HEK293 (cell line): ENCODE data around the gene DGAT2L6.

Experiments
- CTCF ChIA-PET: fragments of 350-600 bp; formaldehyde crosslinking; extraction: SDS; loops from one replicate; lab custom pipeline; 2021; ENCODE audit warnings: antibody characterized with exemption; lab: Yijun Ruan, JAX
- POLR2A ChIA-PET: fragments of 300-600 bp; formaldehyde crosslinking; extraction: SDS; loops from one replicate; lab custom pipeline; 2020; ENCODE audit warnings: antibody characterized with exemption, inconsistent platforms; lab: Yijun Ruan, JAX
- H3K27ac ChIP-seq: fragments of 200-500 bp; sonication (Bioruptor generic); 2 replicates; pipeline ENCODE4 v1.5.1; 2014; ENCODE audit warnings: low read depth, low read length, control low read depth, inconsistent platforms; ENCODE audit errors: extremely low read depth
- H3K36me3 ChIP-seq, 2 experiments: fragments of 200-500 bp in 1 of 2; sonication (Bioruptor generic) in 1 of 2; 1 replicate in 1 of 2; 2 replicates in 1 of 2; pipeline ENCODE4 v1.5.1; 2014 to 2017; ENCODE audit warnings: inconsistent platforms in 2 of 2, low read length in 2 of 2; ENCODE audit not compliant: control insufficient read depth in 2 of 2, insufficient read depth in 1 of 2
- H3K4me1 ChIP-seq: fragments of 200-500 bp; sonication (Bioruptor generic); 2 replicates; pipeline ENCODE4 v1.5.1; 2014; ENCODE audit warnings: mild to moderate bottlenecking, low read length, inconsistent platforms; ENCODE audit not compliant: control insufficient read depth, insufficient read depth
- H3K4me3 ChIP-seq: 2 replicates; pipeline ENCODE4 v1.5.1; 2011; ENCODE audit warnings: low read depth, mild to moderate bottlenecking, control low read depth, low read length, moderate library complexity
- H3K9me3 ChIP-seq: fragments of 200-500 bp; sonication (Bioruptor generic); 2 replicates; pipeline ENCODE4 v1.5.1; 2014; ENCODE audit warnings: low read depth, low read length, inconsistent platforms; ENCODE audit not compliant: control insufficient read depth, insufficient read depth
- ATF2 ChIP-seq: fragments of 450-650 bp; formaldehyde crosslinking; IDR thresholded peaks from 2 replicates; pipeline ENCODE4 v1.5.1; 2016; ENCODE audit warnings: missing biosample characterization, missing genetic modification characterization, low read depth
- GFI1B ChIP-seq: fragments of 450-650 bp; formaldehyde crosslinking; IDR thresholded peaks from 2 replicates; pipeline ENCODE4 v1.5.1; 2016; ENCODE audit warnings: missing biosample characterization, missing genetic modification characterization
- PRDM2 ChIP-seq: fragments of 450-650 bp; formaldehyde crosslinking; IDR thresholded peaks from 2 replicates; pipeline ENCODE4 v1.5.1; 2016; ENCODE audit warnings: missing biosample characterization, missing genetic modification characterization, borderline replicate concordance
- SCRT1 ChIP-seq: fragments of 450-650 bp; formaldehyde crosslinking; IDR thresholded peaks from 2 replicates; pipeline ENCODE4 v1.5.1; 2016; ENCODE audit warnings: missing biosample characterization, missing genetic modification characterization, borderline replicate concordance
- SP3 ChIP-seq: fragments of 450-650 bp; formaldehyde crosslinking; IDR thresholded peaks from 2 replicates; pipeline ENCODE4 v1.5.1; 2016; ENCODE audit warnings: missing biosample characterization, missing genetic modification characterization
- ZBTB21 ChIP-seq: fragments of 450-650 bp; formaldehyde crosslinking; IDR thresholded peaks from 2 replicates; pipeline ENCODE4 v1.5.1; 2017; ENCODE audit warnings: missing biosample characterization, missing genetic modification characterization
- ZFP41 ChIP-seq: fragments of 450-650 bp; formaldehyde crosslinking; IDR thresholded peaks from 2 replicates; pipeline ENCODE4 v1.5.1; 2016; ENCODE audit warnings: missing biosample characterization, missing genetic modification characterization, borderline replicate concordance
- ZNF121 ChIP-seq: fragments of 450-650 bp; formaldehyde crosslinking; IDR thresholded peaks from 2 replicates; pipeline ENCODE4 v1.5.1; 2016; ENCODE audit warnings: missing biosample characterization, missing genetic modification characterization
- ZNF157 ChIP-seq: fragments of 450-650 bp; formaldehyde crosslinking; IDR thresholded peaks from 2 replicates; pipeline ENCODE4 v1.5.1; 2016; ENCODE audit warnings: missing biosample characterization, missing genetic modification characterization
- ZNF18 ChIP-seq: fragments of 450-650 bp; formaldehyde crosslinking; IDR thresholded peaks from 2 replicates; pipeline ENCODE4 v1.5.1; 2016; ENCODE audit warnings: missing biosample characterization, missing genetic modification characterization
- ZNF2 ChIP-seq: fragments of 450-650 bp; formaldehyde crosslinking; IDR thresholded peaks from 2 replicates; pipeline ENCODE4 v1.5.1; 2016; ENCODE audit warnings: missing biosample characterization, missing genetic modification characterization
- ZNF350 ChIP-seq: fragments of 450-650 bp; formaldehyde crosslinking; IDR thresholded peaks from 2 replicates; pipeline ENCODE4 v1.5.0; 2017; ENCODE audit warnings: missing biosample characterization, mild to moderate bottlenecking, missing genetic modification characterization
- ZNF416 ChIP-seq: fragments of 450-650 bp; formaldehyde crosslinking; IDR thresholded peaks from 2 replicates; pipeline ENCODE4 v1.5.1; 2016; ENCODE audit warnings: missing biosample characterization, missing genetic modification characterization
- ZNF48 ChIP-seq: fragments of 450-650 bp; formaldehyde crosslinking; IDR thresholded peaks from 2 replicates; pipeline ENCODE4 v1.5.1; 2016; ENCODE audit warnings: missing biosample characterization, missing genetic modification characterization
- ZNF571 ChIP-seq: fragments of 450-650 bp; formaldehyde crosslinking; IDR thresholded peaks from 2 replicates; pipeline ENCODE4 v1.5.0; 2017; ENCODE audit warnings: missing biosample characterization, missing genetic modification characterization
- ZNF707 ChIP-seq: fragments of 450-650 bp; formaldehyde crosslinking; IDR thresholded peaks from 2 replicates; pipeline ENCODE4 v1.5.1; 2016; ENCODE audit warnings: missing biosample characterization, missing genetic modification characterization
- ZNF830 ChIP-seq: fragments of 450-650 bp; IDR thresholded peaks from 2 replicates; pipeline ENCODE4 v1.5.0; 2018; ENCODE audit warnings: missing biosample characterization, missing genetic modification characterization, low read depth, mild to moderate bottlenecking, moderate library complexity
- TF ChIP-seq, protein P1 (sequence below): fragments of 450-650 bp; formaldehyde crosslinking; IDR thresholded peaks from 2 replicates; pipeline ENCODE4 v1.5.1; 2016; ENCODE audit warnings: missing biosample characterization, missing genetic modification characterization
- TF ChIP-seq, protein P2 (sequence below): fragments of 450-650 bp; formaldehyde crosslinking; IDR thresholded peaks from 2 replicates; pipeline ENCODE4 v1.5.1; 2016; ENCODE audit warnings: missing biosample characterization, missing genetic modification characterization
- TF ChIP-seq, protein P3 (sequence below): fragments of 450-650 bp; formaldehyde crosslinking; IDR thresholded peaks from 2 replicates; pipeline ENCODE4 v1.5.1; 2016; ENCODE audit warnings: missing biosample characterization, missing genetic modification characterization

DGAT2L6 gene

GRCh38 chrX:70253377-70254062 is 76.2 kb downstream of the DGAT2L6 start (continued):
- TF ChIP-seq ZNF830 (tag by site-specific recombination) (no peak), GFI1B (tag by site-specific recombination) (no peak), ZNF157 (tag by site-specific recombination) (no peak), PRDM2 (tag by site-specific recombination) (no peak), ZNF121 (no peak), ZNF18 (tag by site-specific recombination) (no peak), ZNF416 (tag by site-specific recombination) (no peak), ZNF48 (tag by site-specific recombination) (no peak)
- TF ChIP-seq, protein P1, sequence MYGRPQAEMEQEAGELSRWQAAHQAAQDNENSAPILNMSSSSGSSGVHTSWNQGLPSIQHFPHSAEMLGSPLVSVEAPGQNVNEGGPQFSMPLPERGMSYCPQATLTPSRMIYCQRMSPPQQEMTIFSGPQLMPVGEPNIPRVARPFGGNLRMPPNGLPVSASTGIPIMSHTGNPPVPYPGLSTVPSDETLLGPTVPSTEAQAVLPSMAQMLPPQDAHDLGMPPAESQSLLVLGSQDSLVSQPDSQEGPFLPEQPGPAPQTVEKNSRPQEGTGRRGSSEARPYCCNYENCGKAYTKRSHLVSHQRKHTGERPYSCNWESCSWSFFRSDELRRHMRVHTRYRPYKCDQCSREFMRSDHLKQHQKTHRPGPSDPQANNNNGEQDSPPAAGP (tag by site-specific recombination), result no peak

- Histone ChIP-seq H3K9me3 (no peaks in the 10 kb centered on the region; the same call in none of the 2 replicates), H3K4me1 (no peaks in the 10 kb centered on the region), H3K27ac (no peak overlapping the region), H3K4me3 (no peak overlapping the region), H3K36me3 (no peaks in the 10 kb centered on the region)
- ChIA-PET POLR2A (no interaction called here), CTCF (interaction anchor here (0.7 to 1.4 kb wide), 3 partner anchors 9 to 121 kb away, joined by 3 read pairs; partner anchors contain the start of gene IGBP1)
- no peak for TF ChIP-seq ATF2 (tag by site-specific recombination)
- no peak for TF ChIP-seq ZFP41 (tag by site-specific recombination)
- TF ChIP-seq, protein P2, sequence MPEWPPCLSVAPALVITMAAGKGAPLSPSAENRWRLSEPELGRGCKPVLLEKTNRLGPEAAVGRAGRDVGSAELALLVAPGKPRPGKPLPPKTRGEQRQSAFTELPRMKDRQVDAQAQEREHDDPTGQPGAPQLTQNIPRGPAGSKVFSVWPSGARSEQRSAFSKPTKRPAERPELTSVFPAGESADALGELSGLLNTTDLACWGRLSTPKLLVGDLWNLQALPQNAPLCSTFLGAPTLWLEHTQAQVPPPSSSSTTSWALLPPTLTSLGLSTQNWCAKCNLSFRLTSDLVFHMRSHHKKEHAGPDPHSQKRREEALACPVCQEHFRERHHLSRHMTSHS (tag by site-specific recombination), result no peak
- TF ChIP-seq ZBTB21 (tag by site-specific recombination), result no peak
- TF ChIP-seq ZNF571 (tag by site-specific recombination), result no peak
- no peak for TF ChIP-seq ZNF350 (tag by site-specific recombination)
- no peak for TF ChIP-seq SCRT1
- TF ChIP-seq ZNF707 (tag by site-specific recombination), result no peak
- no peak for TF ChIP-seq SP3
- TF ChIP-seq, protein P3, sequence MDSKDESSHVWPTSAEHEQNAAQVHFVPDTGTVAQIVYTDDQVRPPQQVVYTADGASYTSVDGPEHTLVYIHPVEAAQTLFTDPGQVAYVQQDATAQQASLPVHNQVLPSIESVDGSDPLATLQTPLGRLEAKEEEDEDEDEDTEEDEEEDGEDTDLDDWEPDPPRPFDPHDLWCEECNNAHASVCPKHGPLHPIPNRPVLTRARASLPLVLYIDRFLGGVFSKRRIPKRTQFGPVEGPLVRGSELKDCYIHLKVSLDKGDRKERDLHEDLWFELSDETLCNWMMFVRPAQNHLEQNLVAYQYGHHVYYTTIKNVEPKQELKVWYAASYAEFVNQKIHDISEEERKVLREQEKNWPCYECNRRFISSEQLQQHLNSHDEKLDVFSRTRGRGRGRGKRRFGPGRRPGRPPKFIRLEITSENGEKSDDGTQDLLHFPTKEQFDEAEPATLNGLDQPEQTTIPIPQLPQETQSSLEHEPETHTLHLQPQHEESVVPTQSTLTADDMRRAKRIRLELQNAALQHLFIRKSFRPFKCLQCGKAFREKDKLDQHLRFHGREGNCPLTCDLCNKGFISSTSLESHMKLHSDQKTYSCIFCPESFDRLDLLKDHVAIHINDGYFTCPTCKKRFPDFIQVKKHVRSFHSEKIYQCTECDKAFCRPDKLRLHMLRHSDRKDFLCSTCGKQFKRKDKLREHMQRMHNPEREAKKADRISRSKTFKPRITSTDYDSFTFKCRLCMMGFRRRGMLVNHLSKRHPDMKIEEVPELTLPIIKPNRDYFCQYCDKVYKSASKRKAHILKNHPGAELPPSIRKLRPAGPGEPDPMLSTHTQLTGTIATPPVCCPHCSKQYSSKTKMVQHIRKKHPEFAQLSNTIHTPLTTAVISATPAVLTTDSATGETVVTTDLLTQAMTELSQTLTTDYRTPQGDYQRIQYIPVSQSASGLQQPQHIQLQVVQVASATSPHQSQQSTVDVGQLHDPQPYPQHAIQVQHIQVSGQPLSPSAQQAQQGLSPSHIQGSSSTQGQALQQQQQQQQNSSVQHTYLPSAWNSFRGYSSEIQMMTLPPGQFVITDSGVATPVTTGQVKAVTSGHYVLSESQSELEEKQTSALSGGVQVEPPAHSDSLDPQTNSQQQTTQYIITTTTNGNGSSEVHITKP (tag by site-specific recombination), result no peak
- no peak for TF ChIP-seq ZNF2 (tag by site-specific recombination)
These were observed 76.7 kb downstream of the DGAT2L6 start for GRCh38 chrX:70254063-70254400.
